ENCODE measurements around the gene PPP4R2. TPM values are rescaled to one million over a fixed set of nuclear protein-coding genes. Genes with fewer than 3 reads are reported as not detected.
A peak's percentile ranks its signal among the peaks of the same experiment; 100 is the strongest.

PPP4R2 gene, protein sequence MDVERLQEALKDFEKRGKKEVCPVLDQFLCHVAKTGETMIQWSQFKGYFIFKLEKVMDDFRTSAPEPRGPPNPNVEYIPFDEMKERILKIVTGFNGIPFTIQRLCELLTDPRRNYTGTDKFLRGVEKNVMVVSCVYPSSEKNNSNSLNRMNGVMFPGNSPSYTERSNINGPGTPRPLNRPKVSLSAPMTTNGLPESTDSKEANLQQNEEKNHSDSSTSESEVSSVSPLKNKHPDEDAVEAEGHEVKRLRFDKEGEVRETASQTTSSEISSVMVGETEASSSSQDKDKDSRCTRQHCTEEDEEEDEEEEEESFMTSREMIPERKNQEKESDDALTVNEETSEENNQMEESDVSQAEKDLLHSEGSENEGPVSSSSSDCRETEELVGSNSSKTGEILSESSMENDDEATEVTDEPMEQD
- total RNA-seq (2014; rRNA removed; shearing (Covaris generic)) = 65.4 and 67.7 TPM in 2 replicates
- polyA plus RNA-seq (2015; cell fraction: cytosol; rRNA removed) = 22.7 and 22.8 TPM in 2 replicates
- polyA plus RNA-seq (2015; cell fraction: nucleus; rRNA removed) = 39.1 and 42.7 TPM in 2 replicates

DNA sequence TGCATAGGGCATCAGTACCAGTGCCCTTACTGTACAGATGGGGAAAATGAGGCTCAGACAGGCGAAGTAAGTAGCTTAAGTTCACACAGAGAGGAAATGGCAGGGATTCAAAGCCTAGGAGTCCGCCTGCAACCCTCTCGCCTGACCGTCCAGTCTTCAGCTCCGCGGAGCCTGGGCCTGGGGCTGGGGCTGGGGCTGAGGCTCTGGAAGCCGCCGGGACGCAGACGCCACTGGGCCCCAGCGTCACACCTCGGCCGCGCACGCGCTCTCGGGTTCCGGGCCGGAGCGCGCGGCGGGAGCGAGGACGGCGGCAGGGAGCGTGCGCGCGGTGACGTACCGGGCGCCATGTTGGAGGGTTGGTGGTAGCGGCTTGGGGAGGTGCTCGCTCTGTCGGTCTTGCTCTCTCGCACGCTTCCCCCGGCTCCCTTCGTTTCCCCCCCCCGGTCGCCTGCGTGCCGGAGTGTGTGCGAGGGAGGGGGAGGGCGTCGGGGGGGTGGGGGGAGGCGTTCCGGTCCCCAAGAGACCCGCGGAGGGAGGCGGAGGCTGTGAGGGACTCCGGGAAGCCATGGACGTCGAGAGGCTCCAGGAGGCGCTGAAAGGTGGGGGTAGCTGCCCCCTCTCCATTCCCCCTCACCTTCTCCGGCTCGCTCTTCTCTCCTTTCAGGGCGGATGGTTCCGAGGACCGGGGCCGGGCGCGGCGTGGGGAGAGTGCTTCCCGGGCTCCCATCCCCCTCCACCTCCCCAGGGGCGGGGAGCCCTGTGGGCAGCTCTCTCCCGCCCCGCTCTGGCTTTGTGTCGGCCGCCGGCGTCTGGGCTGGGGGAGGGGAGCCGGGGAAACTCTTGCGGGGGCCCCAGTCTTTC lies at the start of gene PPP4R2:
Gene PPP4R2 (plus strand): TSS at position 339 of the 861 bp plus-strand sequence. CDS start 227 bp downstream, at position 566.
- in situ Hi-C loops (cut with HindIII; ENCODE audit: low pct_unique_long_range_greater_than_20kb, low sequenced_read_pairs) = no loop called here
- peak; percentile 91 for DNase-seq (ENCODE audit: low read depth, low spot score)

DNA sequence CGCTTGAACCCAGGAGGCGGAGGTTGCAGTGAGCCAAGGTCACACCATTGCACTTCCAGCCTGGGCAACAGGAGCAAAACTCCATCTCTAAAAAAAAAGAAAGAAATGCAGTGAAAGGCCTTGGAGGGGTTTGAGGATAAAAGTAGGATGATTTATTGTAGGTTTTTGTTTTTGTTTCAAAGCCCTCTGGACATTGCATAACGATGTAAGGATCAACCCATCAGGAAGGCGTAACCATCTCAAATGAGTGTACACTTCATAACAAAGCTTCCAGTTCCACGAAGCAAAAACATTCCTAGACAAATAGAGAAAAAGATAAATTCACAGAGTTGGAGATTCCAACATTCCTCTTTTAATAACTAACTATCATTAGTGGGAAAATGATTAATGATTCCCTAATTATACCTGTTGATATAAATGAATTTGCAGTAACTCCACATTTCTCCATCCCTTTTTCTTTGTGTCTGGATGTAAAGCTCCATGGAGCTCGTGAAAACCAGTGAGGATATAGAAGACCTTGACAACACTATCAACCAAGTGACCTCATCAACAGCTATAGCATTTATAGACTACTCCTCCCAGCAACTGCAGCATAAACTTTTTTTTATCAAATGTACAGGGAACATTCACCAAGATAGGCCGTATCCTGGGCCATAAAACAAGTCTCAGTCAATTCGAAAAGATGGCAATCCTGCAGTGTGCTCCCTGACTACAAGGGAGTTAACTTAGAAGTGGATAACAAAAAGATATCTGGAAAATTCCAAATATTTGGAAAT lies 48.7 kb upstream of the PPP4R2 start:
- in situ Hi-C loops (cut with HindIII; ENCODE audit: low pct_unique_long_range_greater_than_20kb, low sequenced_read_pairs) = loop anchor here (25.0 kb wide), 1 partner anchor 114 kb away; the partner anchor contains the start of gene EBLN2
- no peak for DNase-seq (ENCODE audit: low read depth, low spot score)

DNA sequence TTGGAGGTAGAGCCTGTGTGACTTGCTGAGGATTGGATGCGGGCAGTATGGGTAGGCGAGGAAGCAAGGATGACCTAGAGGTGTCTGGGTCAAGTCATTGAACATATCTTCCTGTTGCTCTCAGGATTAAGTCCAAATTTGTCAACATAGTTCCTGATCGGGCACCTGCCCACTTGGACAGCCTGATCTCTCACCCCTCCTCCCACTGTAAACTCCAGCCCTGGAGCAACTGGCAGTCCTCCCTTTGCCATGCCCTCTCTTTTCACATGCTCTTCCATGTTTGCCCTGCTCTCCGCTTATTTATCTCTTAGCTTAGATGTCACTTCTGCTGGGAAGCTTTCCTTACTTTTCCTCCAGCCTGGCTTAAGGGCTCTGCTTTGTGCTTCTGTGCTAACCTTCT lies 47.6 kb upstream of the PPP4R2 start:
- in situ Hi-C loops (cut with HindIII; ENCODE audit: low pct_unique_long_range_greater_than_20kb, low sequenced_read_pairs) = loop anchor here (25.0 kb wide), 1 partner anchor 113 kb away; the partner anchor contains the start of gene EBLN2
- DNase-seq (ENCODE audit: low read depth, low spot score) = no peak

DNA sequence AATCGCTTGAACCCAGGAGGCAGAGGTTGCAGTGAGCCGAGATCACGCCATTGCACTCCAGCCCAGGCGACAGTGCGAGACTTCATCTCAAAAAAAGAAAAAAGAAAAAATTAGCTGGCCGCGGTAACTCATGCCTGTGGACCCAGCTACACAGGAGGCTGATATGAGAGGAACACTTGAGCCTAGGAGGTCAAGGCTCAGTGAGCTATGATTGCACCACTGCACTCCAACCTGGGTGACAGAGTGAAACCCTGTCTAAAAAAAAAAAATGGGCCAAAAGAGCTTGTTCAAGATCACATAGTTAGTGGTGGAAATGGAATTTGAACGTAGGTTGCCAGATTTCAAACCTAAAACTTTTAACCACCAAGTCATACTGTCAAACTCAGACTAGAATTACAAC lies 46.2 kb upstream of the PPP4R2 start:
- no peak for DNase-seq (ENCODE audit: low read depth, low spot score)
- in situ Hi-C loops (cut with HindIII; ENCODE audit: low pct_unique_long_range_greater_than_20kb, low sequenced_read_pairs) = no loop called here

DNA sequence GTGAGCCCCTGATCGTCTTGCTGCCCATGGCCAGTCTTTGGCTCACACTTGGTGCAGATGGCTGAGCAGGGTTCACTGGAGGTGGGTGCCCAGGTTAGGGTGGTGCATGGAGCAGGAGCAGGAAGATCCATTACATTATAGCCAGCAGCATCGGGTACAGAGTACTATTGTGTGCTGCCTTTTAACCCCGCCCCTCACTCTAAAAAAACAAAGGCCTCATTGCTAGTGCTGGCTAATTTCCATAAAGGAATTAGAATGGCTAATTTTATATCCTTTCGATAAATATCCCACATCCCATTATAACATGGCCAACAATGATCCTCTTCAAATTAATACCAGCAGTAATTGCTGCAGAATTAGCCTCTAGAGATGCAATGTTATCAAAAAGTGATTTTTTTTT lies 45.8 kb upstream of the PPP4R2 start:
- DNase-seq (ENCODE audit: low read depth, low spot score) = peak; percentile 75
- in situ Hi-C loops (cut with HindIII; ENCODE audit: low pct_unique_long_range_greater_than_20kb, low sequenced_read_pairs) = no loop called here

DNA sequence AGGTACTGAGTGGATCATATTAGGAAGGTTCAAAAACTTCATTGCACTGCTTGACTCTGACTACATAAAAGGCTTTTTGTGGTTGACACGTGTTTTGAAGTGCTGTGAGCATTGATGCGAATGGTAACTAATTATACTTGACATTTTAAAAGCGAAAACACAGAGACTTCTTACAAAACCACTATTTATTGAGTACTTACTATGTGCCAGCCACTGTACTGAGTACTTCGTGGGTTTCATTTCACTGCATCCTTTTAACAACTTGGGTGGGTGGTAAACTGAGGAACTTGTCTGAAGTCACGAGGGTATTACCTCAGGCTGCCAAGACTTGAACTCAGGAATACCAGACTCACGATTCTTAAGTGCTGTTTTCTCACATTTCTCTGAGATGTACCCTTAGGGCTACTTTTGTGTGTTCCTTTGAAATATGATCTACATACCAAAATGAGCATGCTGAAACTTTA lies 45.3 kb upstream of the PPP4R2 start:
- in situ Hi-C loops (cut with HindIII; ENCODE audit: low pct_unique_long_range_greater_than_20kb, low sequenced_read_pairs) = no loop called here
- peak; percentile 54 for DNase-seq (ENCODE audit: low read depth, low spot score)

DNA sequence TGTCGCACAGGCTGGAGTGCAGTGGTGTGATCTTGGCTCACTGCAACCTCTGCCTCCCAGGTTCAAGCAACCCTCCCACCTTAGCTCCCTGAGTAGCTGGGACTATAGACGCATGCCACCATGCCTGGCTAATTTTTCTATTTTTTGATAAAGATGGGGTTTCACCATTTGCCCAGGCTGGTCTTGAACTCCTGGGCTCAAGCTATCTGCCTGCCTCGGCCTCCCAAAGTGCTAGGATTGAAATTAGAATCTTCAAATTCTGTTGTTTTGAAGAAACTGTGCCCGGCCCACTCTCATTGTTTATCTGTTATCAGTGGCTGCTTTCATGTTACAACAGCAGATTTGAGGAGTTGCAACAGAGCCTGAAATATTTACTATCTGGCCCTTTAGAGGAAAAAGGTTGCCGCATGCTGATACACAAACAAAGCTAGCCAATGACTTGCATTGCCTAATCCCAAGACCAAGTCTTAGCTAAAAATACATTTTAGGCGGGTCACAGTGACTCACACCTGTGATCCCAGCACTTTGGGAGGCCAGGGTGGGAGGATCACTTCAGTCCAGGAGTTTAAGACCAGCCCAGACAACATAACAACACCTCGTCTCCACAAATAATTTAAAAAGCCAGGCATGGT lies 43.2 kb upstream of the PPP4R2 start:
- in situ Hi-C loops (cut with HindIII; ENCODE audit: low pct_unique_long_range_greater_than_20kb, low sequenced_read_pairs) = no loop called here
- DNase-seq (ENCODE audit: low read depth, low spot score) = no peak

DNA sequence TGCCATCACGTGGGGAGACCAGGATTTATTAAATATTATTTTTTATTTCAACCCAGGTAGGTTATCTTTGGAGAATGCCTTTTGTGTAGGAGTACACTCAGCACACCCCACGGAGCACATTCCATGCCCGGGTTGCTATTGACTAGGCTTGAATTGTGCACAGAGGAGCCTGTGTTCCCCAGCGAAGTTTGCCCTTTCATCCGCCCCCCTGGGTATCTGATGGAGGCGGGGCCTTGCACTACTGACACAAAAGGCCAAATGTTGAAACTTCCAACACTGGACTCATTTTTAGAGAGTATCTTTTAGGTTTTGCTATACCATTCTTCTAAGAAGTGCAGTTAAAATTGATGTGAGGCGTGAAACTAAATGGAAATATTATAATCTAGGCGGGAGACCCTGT lies 39.3 kb upstream of the PPP4R2 start:
- in situ Hi-C loops (cut with HindIII; ENCODE audit: low pct_unique_long_range_greater_than_20kb, low sequenced_read_pairs) = no loop called here
- DNase-seq (ENCODE audit: low read depth, low spot score) = peak; percentile 96

DNA sequence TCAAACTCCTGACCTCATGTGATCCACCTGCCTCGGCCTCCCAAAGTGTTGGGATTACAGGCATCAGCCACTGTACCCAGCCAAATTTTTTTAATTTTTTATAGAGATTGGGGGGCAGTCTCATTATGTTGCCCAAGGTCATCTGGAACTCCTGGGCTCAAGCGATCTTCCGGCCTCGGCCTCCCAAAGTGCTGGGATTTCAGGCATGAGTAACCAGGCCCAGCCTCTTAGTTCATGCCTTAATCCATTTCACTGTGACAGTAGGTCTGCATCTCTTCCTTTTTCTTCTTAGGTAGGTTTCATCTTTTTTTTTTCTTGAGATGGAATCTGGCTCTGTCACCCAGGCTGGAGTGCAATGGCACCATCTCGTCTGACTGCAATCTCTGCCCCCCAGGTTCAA lies 37.3 kb upstream of the PPP4R2 start:
- in situ Hi-C loops (cut with HindIII; ENCODE audit: low pct_unique_long_range_greater_than_20kb, low sequenced_read_pairs) = no loop called here

DNA sequence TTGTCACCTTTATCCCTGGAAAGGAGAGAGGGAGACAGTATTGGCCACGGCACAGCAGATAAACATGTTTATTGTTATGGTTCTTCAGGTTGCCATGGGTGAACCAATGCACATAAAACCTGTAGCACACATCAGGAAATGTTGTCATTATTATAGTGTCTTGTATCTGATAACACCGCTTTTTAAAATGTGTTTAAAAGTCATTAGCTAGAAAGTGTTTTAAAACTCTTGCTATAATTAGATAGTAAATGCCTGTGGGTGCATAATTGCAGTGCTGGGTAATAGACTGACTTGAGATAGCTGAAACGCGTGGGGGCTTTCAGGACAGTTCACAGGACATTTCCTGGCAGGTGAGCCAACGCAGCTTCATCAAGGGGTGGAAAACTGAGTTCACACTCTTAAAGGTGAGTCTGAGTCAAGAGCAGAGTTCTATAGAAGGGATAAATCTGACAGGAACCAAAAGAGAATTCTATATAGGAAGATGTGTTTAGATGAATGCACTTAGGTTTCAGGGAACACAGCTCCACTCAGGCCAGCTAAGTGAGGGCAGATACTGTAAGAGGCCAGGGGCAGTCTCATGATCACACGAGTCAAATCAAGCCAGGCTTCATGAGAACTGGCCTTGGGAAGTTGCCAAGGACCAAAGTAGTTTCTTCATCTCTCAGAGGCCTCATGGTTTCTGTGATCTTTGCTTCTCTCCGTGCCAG lies 35.6 kb upstream of the PPP4R2 start:
- in situ Hi-C loops (cut with HindIII; ENCODE audit: low pct_unique_long_range_greater_than_20kb, low sequenced_read_pairs) = no loop called here
- DNase-seq (ENCODE audit: low read depth, low spot score) = peak; percentile 88

More for the DNA sequence above, 37.3 kb upstream of the PPP4R2 start:
- no peak for DNase-seq (ENCODE audit: low read depth, low spot score)

DNA sequence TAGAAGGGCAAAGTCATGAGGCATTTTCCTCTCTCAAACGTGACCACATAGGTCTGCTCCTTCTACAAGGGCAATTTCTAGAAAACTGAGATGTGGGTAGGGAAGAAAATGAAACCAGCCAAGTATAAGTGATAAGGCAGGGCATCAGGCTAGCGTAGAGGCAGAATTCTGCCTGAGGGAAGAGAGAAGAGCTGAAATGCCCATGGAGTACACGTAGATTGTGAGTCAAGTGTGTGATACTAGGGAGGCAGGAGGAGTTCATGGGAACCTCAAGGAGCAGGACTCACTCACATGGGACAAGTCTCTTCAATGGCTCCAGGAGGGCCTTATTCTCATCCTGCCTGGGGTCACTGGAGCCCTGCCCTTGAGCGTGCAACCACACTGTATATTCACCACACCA lies 34.9 kb upstream of the PPP4R2 start:
- in situ Hi-C loops (cut with HindIII; ENCODE audit: low pct_unique_long_range_greater_than_20kb, low sequenced_read_pairs) = no loop called here
- DNase-seq (ENCODE audit: low read depth, low spot score) = peak; percentile 46

DNA sequence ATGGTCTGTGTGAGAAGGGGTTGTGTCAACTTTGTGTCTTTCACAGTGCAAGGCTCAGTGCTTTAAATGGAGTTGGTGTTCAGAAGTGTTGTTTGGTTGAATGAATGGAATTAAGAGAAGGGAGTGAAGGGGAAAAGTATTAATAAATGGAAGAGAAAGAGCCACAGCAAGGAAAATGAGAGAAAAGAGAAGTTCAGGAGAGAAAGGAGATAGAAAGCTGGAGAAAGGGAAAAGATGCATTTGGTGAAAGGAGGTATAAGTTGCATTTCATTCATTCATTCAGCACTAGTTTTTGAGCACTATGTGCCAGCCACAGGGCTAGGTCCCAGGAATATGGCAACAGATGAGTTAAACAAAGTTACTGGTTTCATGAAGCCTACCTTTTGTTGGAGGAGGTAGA lies 34.3 kb upstream of the PPP4R2 start:
- in situ Hi-C loops (cut with HindIII; ENCODE audit: low pct_unique_long_range_greater_than_20kb, low sequenced_read_pairs) = no loop called here
- DNase-seq (ENCODE audit: low read depth, low spot score) = no peak

DNA sequence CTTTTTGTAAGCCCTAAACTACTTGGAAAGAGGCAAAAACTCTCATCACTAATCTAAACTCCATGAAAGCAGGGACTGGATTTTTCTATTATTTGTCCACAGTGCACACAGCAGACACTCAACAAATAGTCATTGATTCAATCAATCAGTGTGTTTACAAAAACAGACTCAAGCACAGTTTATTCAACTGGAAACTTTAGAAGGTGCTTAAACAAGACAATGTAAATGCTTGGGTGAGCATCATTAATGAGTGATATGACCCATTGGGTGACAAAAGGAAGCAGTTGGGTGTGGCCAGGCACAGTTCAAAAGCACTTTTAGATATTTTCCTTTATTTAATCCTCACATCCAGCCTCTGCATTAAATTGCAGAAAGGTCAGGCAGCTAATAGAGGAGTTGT lies 32.0 kb upstream of the PPP4R2 start:
- in situ Hi-C loops (cut with HindIII; ENCODE audit: low pct_unique_long_range_greater_than_20kb, low sequenced_read_pairs) = no loop called here
- DNase-seq (ENCODE audit: low read depth, low spot score) = no peak

DNA sequence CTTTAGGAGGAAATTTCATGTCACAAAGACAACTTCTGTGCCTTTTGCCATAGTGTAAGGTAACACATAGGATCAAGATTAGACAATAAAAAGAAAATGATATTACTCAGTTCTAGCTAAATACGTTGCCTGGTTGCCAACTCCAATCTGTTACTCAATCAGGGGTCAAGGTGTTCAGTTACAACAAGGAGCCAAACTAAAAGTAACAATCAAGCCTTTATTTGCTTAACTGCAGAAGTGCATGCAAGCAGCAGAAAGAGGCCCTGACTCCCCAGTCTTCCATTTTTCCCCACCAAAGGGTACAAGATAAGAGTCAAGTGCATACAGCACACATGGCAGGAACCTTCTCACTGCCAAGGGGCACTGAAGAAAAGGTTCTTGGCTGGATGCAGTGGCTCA lies 28.3 kb upstream of the PPP4R2 start:
- in situ Hi-C loops (cut with HindIII; ENCODE audit: low pct_unique_long_range_greater_than_20kb, low sequenced_read_pairs) = no loop called here
- no peak for DNase-seq (ENCODE audit: low read depth, low spot score)

DNA sequence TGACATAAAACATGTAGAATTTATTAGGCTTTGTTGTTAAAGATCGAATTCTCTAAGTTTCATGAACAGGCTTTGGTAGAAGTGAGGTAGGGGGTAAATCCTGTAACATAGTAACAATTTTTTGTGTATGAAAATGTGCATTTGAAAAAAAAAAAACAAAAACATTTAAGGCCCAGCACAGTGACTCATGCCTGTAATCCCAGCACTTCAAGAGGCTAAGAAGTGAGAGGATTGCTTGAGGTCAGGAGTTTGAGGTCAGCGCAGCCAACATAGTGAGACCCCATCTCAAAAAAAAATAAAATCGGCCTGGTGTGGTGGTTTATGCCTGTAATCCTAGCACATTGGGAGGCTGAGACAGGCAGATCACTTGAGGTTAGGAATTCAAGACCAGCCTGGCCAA lies 26.8 kb upstream of the PPP4R2 start:
- no peak for DNase-seq (ENCODE audit: low read depth, low spot score)
- in situ Hi-C loops (cut with HindIII; ENCODE audit: low pct_unique_long_range_greater_than_20kb, low sequenced_read_pairs) = no loop called here

DNA sequence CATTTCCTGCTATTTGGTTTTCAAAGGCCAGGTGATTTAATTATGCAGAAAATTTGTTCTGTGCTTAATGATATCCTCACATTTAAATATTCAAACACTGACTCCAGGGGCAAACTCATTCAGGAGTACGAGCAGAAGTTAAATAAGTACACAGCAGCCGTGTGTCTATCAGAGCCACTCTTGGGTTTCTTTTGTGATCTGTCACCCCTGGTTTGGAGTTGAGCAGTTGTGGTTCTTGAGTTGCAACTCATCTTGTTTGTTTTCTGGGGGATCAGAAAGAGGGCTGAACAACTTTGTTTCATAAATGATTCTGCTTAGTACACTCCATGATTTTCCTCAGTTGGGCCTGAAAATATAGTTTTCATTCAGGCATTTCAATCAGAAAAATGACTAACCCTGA lies 25.7 kb upstream of the PPP4R2 start:
- DNase-seq (ENCODE audit: low read depth, low spot score) = no peak
- in situ Hi-C loops (cut with HindIII; ENCODE audit: low pct_unique_long_range_greater_than_20kb, low sequenced_read_pairs) = no loop called here

DNA sequence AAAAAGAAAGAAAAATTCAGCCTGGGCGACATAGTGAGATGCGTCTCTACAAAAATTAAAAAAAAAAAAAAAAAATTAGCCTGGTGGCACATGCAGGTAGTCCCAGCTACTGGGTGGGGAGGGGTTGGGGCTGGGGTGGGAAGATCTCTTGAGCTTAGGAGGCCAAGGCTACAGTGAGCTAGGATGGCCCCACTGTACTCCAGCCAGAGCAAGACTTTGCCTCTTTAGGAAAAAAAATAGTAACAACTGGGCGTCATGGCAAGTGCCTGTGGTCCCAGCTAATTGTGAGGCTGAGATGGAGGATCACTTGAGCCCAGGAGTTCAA lies 23.9 kb upstream of the PPP4R2 start:
- in situ Hi-C loops (cut with HindIII; ENCODE audit: low pct_unique_long_range_greater_than_20kb, low sequenced_read_pairs) = no loop called here

More for the DNA sequence above, 23.9 kb upstream of the PPP4R2 start:
- DNase-seq (ENCODE audit: low read depth, low spot score) = no peak
